ENCODE measurements around the gene PEX11G. TPM values are rescaled to one million over a fixed set of nuclear protein-coding genes. Genes with fewer than 3 reads are reported as not detected.
A peak's percentile ranks its signal among the peaks of the same experiment; 100 is the strongest.

The PEX11G gene
- total and polyA plus RNA-seq, 2 experiments from 2014 or later = 6.2 to 10.6 TPM

DNA sequence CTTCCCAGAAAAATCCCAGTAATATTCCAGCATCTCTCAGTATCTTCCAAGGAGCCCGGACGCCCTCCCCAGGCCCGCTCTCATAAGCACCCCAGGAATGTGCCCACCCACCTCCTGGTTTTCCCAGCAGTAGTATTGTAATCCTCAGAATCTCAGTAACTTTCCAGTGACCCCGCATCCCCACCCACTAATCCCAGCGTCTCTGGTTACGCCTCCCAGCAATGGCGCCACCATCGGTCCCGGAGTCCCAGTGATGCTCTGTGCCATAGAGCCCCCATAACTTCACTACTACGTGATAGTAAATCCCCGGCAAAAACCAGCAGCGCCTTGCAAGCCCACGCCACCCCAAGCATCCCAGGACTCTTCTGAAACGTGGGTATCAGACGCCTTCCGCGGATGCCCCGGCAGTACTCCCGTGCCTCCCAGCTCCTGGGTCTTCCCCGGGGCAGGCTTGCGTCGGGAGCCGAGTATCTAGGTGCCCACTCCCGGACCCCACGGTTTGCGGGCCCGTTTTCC lies 45.8 kb upstream of the PEX11G start:
- no peaks in the 10 kb centered on the region for H3K4me1 ChIP-seq (ENCODE audit: insufficient read depth)
- DNase-seq (ENCODE audit: low spot score) = peak; percentile 85
- H2AFZ ChIP-seq = peak overlapping the region; percentile 60

DNA sequence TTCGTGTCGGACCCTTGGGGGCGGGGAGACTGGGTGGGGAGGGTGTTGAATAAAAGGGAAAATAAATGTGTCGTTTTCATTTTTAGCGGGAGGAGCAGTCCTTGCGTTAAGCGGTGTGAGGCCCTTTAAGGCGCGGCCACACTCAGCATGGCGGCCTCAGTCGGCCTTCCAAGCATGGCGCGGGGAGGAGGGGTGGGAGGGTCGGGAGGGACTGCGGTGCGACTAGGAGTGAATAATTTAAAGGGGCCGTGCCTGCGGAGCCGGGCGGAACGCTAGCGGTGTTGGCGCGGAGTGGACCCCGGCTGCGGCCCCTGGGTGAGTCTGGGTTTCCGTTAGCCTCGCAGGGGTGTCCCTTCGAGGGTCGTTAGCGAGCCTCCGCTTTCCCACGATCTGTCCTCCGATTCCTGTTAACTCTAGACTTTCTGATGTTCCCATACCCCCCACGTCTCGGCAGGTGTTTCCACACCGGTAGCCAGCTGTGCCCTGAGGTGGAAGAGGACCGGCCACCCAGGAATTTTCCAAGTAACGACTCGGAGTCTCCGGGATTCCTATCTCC lies 45.2 kb upstream of the PEX11G start:
- Histone ChIP-seq H3K4me2 (peak overlapping the region; percentile 97), H3K36me3 (replicated peaks; ENCODE audit: insufficient read depth, low read depth) (no peaks in the 10 kb centered on the region), H3K9me3 (ENCODE audit: low read depth) (no peaks in the 10 kb centered on the region), H3K4me3 (peak overlapping the region; percentile 27), H2AFZ (peak overlapping the region; percentile 93), H3K79me2 (no peaks in the 10 kb centered on the region), H3K27ac (peak overlapping the region; percentile 87), H3K27me3 (no peaks in the 10 kb centered on the region), H3K9me2 (replicated peaks; ENCODE audit: insufficient read depth) (no peaks in the 10 kb centered on the region), H3K4me1 (ENCODE audit: insufficient read depth) (no peaks in the 10 kb centered on the region), H4K20me1 (ENCODE audit: insufficient read depth, poor library complexity, severe bottlenecking) (no peaks in the 10 kb centered on the region)
- TF ChIP-seq, protein P1, sequence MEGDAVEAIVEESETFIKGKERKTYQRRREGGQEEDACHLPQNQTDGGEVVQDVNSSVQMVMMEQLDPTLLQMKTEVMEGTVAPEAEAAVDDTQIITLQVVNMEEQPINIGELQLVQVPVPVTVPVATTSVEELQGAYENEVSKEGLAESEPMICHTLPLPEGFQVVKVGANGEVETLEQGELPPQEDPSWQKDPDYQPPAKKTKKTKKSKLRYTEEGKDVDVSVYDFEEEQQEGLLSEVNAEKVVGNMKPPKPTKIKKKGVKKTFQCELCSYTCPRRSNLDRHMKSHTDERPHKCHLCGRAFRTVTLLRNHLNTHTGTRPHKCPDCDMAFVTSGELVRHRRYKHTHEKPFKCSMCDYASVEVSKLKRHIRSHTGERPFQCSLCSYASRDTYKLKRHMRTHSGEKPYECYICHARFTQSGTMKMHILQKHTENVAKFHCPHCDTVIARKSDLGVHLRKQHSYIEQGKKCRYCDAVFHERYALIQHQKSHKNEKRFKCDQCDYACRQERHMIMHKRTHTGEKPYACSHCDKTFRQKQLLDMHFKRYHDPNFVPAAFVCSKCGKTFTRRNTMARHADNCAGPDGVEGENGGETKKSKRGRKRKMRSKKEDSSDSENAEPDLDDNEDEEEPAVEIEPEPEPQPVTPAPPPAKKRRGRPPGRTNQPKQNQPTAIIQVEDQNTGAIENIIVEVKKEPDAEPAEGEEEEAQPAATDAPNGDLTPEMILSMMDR (IDR thresholded peaks at IDR 0.05; ENCODE audit: poor library complexity) = no peak
- TF ChIP-seq EZH2phosphoT487 (IDR thresholded peaks at IDR 0.05; ENCODE audit: low read depth, severe bottlenecking, unreplicated experiment) (no peak), EZH2 (IDR thresholded peaks at IDR 0.05; ENCODE audit: borderline replicate concordance) (no peak)
- WGBS (ENCODE audit: low lambda C conversion rate, missing lambda C conversion rate) = 0% methylated on average over 29 of the region's 41 CpGs
- DNase-seq (ENCODE audit: low spot score) = peak; percentile 93

More for the DNA sequence above, 45.8 kb upstream of the PEX11G start:
- TF ChIP-seq, protein P1 (IDR thresholded peaks at IDR 0.05; ENCODE audit: poor library complexity) = peak; percentile 36
- no peak for TF ChIP-seq EZH2 (IDR thresholded peaks at IDR 0.05; ENCODE audit: borderline replicate concordance)
- H3K27ac ChIP-seq = peak overlapping the region; percentile 87
- WGBS (ENCODE audit: low lambda C conversion rate, missing lambda C conversion rate) = 0% methylated on average over 16 of the region's 27 CpGs
- peak overlapping the region; percentile 97 for H3K4me2 ChIP-seq
- H3K36me3 ChIP-seq (replicated peaks; ENCODE audit: insufficient read depth, low read depth) = no peaks in the 10 kb centered on the region
- no peaks in the 10 kb centered on the region for H3K27me3 ChIP-seq
- no peaks in the 10 kb centered on the region for H3K9me2 ChIP-seq (replicated peaks; ENCODE audit: insufficient read depth)
- H3K79me2 ChIP-seq = no peaks in the 10 kb centered on the region
- no peaks in the 10 kb centered on the region for H3K9me3 ChIP-seq (ENCODE audit: low read depth)
- peak overlapping the region; percentile 27 for H3K4me3 ChIP-seq
- H4K20me1 ChIP-seq (ENCODE audit: insufficient read depth, poor library complexity, severe bottlenecking) = no peaks in the 10 kb centered on the region

DNA sequence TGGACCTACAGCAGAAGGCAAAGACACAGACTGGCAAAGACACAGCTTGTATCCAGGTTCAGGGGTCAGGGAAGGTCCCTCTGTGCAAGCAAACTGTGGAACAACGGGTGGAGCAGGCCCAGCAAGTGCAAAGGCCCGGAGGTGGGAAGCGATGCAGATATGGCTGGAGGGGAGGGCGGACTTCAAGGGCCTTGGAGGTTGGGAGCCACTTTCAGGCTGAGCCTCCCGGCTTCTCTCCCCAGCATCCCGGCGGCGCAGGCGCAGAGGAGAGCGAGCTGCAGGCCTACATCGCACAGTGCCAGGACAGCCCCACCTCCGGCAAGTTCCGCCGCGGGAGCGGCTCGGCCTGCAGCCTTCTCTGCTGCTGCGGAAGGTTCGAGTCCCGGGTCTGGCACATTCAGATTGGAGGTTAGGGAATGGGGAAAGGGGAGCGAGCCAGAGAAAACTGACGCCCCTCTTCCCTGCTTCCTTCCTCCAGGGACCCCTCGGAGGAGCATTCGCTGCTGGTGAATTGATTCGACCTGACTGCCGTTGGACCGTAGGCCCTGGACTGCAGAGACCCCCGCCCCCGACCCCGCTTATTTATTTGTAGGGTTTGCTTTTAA lies 44.5 kb upstream of the PEX11G start:
- Histone ChIP-seq H3K27ac (peak overlapping the region; percentile 87), H3K9me2 (replicated peaks; ENCODE audit: insufficient read depth) (no peaks in the 10 kb centered on the region), H3K4me1 (ENCODE audit: insufficient read depth) (no peaks in the 10 kb centered on the region), H3K4me3 (peak overlapping the region; percentile 27), H3K9me3 (ENCODE audit: low read depth) (no peaks in the 10 kb centered on the region), H3K79me2 (no peaks in the 10 kb centered on the region), H3K36me3 (replicated peaks; ENCODE audit: insufficient read depth, low read depth) (no peaks in the 10 kb centered on the region), H3K27me3 (no peaks in the 10 kb centered on the region), H3K4me2 (peak overlapping the region; percentile 97), H2AFZ (peak overlapping the region; percentile 93), H4K20me1 (ENCODE audit: insufficient read depth, poor library complexity, severe bottlenecking) (no peaks in the 10 kb centered on the region)
- TF ChIP-seq, protein P1 (IDR thresholded peaks at IDR 0.05; ENCODE audit: poor library complexity) = no peak
- TF ChIP-seq EZH2phosphoT487 (IDR thresholded peaks at IDR 0.05; ENCODE audit: low read depth, severe bottlenecking, unreplicated experiment) (no peak), EZH2 (IDR thresholded peaks at IDR 0.05; ENCODE audit: borderline replicate concordance) (no peak)
- no peak for DNase-seq (ENCODE audit: low spot score)
- 50% methylated on average over 30 of the region's 30 CpGs for WGBS (ENCODE audit: low lambda C conversion rate, missing lambda C conversion rate)
